ENCODE data around the gene TRIM2. TPM values are rescaled to one million over a fixed set of nuclear protein-coding genes. Genes with fewer than 3 reads are reported as not detected.

TRIM2 gene
- total RNA-seq, 1 donor, result 5.7 TPM

DNA sequence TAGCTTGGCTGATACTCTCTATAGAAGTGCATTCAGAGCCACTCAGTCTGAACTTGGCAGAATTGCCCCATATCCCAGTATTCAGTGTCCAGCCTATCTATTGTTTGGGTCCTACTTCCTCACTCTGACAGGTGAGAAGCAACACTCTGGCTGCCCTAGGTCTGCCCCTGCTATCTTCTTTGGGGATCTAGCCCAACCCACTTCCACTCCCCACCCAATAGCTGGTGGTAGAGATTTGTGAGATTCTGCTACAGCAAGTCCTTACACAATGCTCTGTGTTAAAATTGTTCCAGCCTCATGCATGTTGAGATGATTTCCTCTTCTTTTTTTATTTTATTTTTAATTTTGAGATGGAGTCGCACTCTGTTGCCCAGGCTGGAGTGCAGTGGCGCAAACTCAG is 67.6 kb downstream of the TRIM2 start:
- DNase-seq (ENCODE audit: low read depth in 2 of 3, low spot score in 2 of 3), result no peak

GRCh38 chr4:153273751-153274150 is 69.5 kb downstream of the TRIM2 start:
- no peak for DNase-seq (ENCODE audit: low read depth in 2 of 3, low spot score in 2 of 3)

DNA sequence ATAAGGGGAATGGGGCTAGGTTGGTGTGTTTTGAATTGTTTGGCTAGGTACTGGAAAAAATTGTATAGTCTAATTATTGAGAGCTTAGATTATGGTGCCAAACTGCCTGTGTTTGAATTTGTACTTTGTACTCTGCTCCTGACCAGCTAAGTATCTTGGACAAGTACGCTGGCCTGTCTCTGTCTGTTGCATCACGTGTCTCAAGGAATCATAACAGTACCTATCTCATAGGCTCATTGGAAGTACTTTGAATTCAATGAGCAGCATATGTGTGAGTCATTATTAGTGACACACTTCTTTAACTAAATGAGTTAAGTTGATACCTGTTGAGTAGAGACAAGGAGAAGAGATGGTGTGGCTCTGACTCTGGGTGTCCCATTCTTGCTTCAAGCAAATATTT is 70.7 kb downstream of the TRIM2 start:
- no peak for DNase-seq (ENCODE audit: low read depth in 2 of 3, low spot score in 2 of 3)

GRCh38 chr4:153275380-153276276 is 71.4 kb downstream of the TRIM2 start:
- DNase-seq (ENCODE audit: low read depth in 2 of 3, low spot score in 2 of 3), result no peak

DNA sequence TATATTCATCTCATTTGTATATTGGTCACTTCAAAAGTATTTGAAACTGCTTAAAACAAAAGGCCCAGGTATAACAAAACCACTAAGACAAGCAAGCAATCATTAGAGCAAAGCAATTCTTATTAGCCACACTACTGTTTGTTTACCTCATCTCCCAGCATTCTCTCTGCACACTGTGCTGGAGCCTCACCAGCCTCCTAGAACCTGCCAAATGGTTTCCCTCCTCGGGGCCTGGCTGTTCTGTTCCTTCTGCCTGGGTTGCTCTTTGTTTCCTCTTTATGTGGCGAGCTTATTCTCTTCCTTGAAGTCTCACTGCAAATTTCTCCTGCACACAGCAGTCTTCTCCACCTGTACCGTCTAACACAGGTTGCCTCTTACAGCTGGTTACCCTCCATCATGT is 72.7 kb downstream of the TRIM2 start:
- DNase-seq (ENCODE audit: low read depth in 2 of 3, low spot score in 2 of 3), result no peak

DNA sequence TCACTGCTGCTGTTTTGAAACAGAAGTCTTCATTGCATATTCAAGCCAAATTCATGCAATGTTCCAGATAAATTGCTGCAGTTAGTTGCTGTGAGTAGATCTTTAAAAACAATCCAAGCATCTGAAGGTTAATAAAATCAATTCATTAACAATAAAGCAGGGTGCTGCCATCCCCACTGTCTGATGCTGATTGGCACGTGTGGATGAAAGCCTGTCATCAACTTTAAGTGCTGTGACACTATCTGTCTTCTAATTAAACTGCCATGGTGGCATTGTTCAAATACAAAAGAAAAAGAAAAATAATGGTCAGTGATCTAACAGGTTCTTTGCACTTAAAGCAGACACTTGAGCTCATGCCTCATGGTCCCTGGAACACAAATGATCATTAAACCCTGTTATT is 77.2 kb downstream of the TRIM2 start:
- no peak for DNase-seq (ENCODE audit: low read depth in 2 of 3, low spot score in 2 of 3)

- DNase-seq (ENCODE audit: low read depth in 2 of 3, low spot score in 2 of 3), result no peak
These were observed 77.8 kb downstream of the TRIM2 start for GRCh38 chr4:153282023-153282422.

- DNase-seq (ENCODE audit: low read depth in 2 of 3, low spot score in 2 of 3), result no peak
These were observed 79.0 kb downstream of the TRIM2 start for GRCh38 chr4:153283260-153283659.

DNA sequence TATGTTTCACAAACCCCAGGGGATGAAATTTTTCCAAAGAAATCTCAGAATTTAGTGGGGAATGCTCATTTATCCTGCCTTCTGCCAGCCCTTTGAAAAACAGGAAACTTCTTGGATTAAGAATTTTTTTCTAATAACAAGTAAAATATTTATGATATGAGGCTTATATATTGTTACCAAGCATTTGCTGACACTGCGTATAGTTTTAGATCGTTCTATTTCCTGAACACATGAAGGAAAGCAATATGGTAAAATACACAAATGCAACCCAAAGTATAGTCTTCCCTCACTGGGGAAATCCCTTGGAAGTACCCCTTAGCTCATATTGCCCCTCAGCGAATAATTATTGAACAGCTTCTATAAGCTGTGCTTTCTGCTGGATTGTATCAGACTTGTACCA is 85.9 kb downstream of the TRIM2 start:
- DNase-seq (ENCODE audit: low read depth in 2 of 3, low spot score in 2 of 3), result no peak

GRCh38 chr4:153291562-153291961 is 87.3 kb downstream of the TRIM2 start:
- DNase-seq (ENCODE audit: low read depth in 2 of 3, low spot score in 2 of 3), result no peak

DNA sequence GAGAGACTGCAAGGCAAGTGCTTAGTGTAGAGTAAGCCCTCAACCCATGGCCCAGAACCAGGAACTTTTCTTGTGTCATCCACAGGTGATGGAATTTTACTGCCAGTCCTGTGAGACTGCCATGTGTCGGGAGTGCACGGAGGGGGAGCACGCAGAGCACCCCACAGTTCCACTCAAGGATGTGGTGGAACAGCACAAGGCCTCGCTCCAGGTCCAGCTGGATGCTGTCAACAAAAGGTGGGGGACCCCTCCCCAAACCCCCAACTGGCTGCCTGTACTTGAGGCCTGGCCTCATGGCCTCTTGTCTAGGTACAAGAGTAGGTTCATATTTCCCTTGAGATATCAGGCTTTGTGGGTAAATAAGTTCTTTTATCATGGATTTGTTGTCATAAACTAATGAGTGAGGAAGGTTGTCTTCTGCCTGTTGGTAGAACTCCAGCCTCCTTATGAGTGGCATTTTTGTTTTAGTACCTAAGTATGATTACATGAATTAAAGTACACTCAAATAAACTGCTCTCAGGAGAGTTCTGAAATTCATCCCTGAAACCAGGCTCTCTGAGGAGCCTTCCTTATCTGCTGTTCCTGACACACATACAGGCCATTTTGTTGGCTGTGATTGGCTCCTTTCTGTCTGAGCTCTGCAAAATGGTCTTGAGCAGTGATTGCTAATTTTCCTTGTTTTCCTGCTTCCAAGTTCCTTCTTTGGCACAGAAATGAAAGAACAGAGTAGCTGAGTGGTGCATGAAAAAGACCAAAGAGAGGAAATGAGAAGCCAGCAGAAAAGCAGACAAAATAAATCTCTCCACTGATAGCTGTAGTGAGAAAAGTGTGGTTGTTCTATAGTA is 88.9 kb downstream of the TRIM2 start:
- no peak for DNase-seq (ENCODE audit: low read depth in 2 of 3, low spot score in 2 of 3)

GRCh38 chr4:153293742-153294057 is 89.5 kb downstream of the TRIM2 start:
- DNase-seq (ENCODE audit: low read depth in 2 of 3, low spot score in 2 of 3), result no peak

- DNase-seq (ENCODE audit: low read depth in 2 of 3, low spot score in 2 of 3), result no peak
These were observed 90.4 kb downstream of the TRIM2 start for GRCh38 chr4:153294631-153295030.

GRCh38 chr4:153295131-153295755 is 91.0 kb downstream of the TRIM2 start:
- DNase-seq (ENCODE audit: low read depth in 2 of 3, low spot score in 2 of 3), result no peak

- no peak for DNase-seq (ENCODE audit: low read depth in 2 of 3, low spot score in 2 of 3)
These were observed 92.0 kb downstream of the TRIM2 start for GRCh38 chr4:153296040-153296823.

DNA sequence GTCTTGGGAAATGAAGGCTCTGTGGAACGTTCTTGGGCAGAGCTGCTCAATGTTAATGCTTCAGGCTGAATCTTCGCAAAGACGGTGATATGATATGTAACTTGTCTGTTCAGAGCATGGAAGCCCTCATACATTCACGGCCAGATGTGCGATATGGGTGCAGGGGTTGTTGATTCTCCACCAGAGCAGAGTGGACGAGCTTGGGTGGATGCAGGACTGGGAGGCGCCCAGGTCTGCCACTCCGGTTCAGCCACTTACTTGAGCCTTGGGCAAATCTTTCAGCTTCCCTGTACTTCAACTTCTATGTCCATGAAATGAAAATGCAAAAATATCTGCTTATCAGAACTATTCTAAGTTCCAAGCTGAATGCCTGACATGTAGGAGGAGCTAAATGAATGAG is 92.9 kb downstream of the TRIM2 start:
- DNase-seq (ENCODE audit: low read depth in 2 of 3, low spot score in 2 of 3), result no peak

GRCh38 chr4:153310793-153311192 is 106.5 kb downstream of the TRIM2 start:
- no peak for DNase-seq (ENCODE audit: low read depth in 2 of 3, low spot score in 2 of 3)

- DNase-seq (ENCODE audit: low read depth in 2 of 3, low spot score in 2 of 3), result no peak
These were observed 110.7 kb downstream of the TRIM2 start for GRCh38 chr4:153314915-153315314.

DNA sequence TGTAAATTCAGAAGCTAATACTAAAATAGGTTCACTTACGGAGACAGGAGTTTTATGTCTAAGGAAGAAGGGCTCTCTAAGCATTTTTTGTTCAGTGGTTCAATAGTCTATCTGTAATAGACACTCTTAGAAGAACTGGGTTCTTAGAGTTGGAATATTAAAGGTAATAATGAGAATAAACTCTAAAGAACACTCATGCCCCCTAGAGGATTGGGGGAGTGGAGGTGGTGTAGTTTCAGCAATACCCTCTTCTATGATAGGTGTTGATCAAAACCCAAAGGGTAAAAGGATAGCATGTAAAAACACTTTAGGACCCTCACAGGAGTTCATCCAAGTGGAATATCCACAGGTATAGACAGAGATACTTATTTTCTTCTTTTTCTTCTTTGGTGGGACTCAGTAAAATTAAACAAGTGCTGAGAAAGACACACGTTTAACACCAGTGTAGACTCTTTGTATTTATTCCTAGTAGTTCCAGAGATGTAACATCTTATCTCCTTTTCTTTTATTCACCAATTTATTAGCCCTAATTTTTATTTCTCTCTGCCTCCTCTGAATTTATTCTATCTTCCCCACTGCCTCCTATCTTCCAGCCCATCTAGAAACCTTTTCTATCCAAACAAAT is 114.6 kb downstream of the TRIM2 start:
- peak in 2 of 3 donors; percentile 37 to 76 for DNase-seq (ENCODE audit: low read depth in 2 of 3, low spot score in 2 of 3)

DNA sequence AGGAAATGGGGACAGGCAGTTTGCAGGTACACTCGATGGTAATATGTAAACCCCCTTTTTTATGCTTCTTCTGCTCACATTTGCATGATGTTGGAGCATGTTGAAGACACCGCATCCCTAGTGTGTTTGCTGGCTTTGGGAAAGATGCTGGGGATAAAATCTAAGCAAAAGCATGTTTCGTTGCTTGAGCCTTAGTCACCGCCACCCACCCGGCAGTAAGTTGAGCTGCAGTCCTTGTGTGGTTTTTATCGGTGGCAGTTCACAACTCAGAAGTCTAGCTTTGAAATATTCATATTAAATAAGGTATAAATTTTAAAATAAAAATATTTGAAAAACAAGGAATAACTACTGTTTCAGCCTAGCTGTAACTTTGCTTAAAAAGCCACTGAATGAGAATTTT is 118.5 kb downstream of the TRIM2 start:
- DNase-seq (ENCODE audit: low read depth in 2 of 3, low spot score in 2 of 3), result no peak
